Measurements from ENCODE around the gene ZBTB8A. TPM values are rescaled to one million over a fixed set of nuclear protein-coding genes. Genes with fewer than 3 reads are reported as not detected.
"Not testable (repeated sequence)": the region's sequence is repeated elsewhere in the genome, so short reads cannot be mapped to it uniquely, and the experiment has no call there.

ZBTB8A gene
- total RNA-seq, 1 donor from 2014 or later = 10.9 TPM

DNA sequence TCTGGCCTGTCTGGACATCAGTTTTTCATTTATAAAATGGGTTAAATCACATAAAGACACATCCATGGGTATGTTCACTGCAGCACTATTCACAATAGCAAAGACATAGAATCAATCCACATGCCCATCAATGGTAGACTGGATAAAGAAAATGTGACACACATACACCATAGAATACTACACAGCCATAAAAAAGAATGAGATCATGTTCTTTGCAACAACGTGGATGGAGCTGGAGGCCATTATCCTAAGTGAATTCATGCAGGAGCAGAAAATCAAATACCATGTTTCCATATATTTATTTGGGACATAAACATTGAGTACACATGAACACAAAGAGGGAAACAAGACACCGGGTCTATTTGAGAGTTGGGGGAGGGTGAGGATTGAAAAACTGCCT is 83.0 kb downstream of the ZBTB8A start:
- DNase-seq = no peak

- DNase-seq = no peak
Observed at GRCh38 chr1:32622806-32623681, 83.8 kb downstream of the ZBTB8A start.

DNA sequence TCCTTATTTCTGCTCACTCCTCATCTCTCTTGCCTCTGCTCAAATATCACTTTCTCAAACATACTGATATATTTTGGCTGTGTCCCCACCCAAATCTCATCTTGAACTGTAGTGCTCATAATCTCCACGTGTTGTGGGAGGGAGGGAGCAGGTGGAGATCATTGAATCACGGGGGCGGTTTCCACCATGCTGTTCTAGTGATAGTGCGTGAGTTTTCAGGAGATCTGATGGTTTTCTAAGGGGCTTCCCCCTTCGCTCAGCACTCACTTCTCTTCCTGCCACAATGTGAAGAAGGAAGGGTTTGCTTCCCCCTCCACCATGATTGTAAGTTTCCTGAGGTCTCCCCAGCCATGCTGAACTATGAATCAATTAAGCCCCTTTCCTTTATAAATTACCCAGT is 84.5 kb downstream of the ZBTB8A start:
- DNase-seq = no peak

- DNase-seq = no peak
Observed at GRCh38 chr1:32626176-32626575, 86.9 kb downstream of the ZBTB8A start.

GRCh38 chr1:32627596-32628162 is 88.5 kb downstream of the ZBTB8A start:
- DNase-seq = no peak

- DNase-seq = not testable (repeated sequence)
Observed at GRCh38 chr1:32630173-32630572, 90.9 kb downstream of the ZBTB8A start.

GRCh38 chr1:32632829-32633228 is 93.6 kb downstream of the ZBTB8A start:
- no peak for DNase-seq

DNA sequence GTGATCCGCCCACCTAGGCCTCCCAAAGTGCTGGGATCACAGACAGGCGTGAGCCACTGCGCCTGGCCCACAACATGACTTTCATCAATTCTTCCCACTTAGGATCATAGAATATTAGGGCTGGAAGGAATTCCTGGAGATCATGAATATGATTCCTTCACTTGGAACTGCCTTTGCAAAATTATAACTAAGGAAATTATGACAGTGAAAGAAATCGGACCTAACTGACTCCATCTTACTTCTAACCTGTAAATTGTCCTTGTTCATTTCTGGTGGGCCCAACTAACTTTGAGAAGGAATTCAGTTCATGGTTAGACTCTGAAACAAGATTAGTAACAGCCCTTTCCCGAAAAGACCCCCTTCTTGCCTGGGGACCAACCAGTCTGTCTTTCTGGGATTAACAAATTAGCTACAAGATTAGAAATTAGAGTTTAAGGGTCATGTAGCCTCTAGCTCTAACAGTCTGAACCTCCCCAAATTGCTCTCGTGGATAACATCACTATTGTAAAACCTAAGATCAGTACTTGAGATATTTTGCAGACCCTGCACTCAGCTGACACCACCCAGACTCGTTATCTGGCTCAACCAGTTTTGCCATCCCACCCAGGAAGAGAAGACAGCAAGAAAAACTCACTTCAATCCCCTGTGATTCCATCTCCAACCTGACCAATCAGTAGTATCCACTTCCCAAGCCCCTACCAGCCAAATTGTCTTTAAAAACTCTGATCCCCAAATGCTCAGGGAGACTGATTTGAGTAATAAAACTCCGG is 96.5 kb downstream of the ZBTB8A start:
- no peak for DNase-seq

- DNase-seq = no peak
Observed at GRCh38 chr1:32636914-32637645, 97.9 kb downstream of the ZBTB8A start.

- no peak for DNase-seq
Observed at GRCh38 chr1:32639489-32640075, 100.4 kb downstream of the ZBTB8A start.

- not testable (repeated sequence) for DNase-seq
Observed at GRCh38 chr1:32642292-32642827, 103.1 kb downstream of the ZBTB8A start.

GRCh38 chr1:32644426-32644825 is 105.2 kb downstream of the ZBTB8A start:
- no peak for DNase-seq

DNA sequence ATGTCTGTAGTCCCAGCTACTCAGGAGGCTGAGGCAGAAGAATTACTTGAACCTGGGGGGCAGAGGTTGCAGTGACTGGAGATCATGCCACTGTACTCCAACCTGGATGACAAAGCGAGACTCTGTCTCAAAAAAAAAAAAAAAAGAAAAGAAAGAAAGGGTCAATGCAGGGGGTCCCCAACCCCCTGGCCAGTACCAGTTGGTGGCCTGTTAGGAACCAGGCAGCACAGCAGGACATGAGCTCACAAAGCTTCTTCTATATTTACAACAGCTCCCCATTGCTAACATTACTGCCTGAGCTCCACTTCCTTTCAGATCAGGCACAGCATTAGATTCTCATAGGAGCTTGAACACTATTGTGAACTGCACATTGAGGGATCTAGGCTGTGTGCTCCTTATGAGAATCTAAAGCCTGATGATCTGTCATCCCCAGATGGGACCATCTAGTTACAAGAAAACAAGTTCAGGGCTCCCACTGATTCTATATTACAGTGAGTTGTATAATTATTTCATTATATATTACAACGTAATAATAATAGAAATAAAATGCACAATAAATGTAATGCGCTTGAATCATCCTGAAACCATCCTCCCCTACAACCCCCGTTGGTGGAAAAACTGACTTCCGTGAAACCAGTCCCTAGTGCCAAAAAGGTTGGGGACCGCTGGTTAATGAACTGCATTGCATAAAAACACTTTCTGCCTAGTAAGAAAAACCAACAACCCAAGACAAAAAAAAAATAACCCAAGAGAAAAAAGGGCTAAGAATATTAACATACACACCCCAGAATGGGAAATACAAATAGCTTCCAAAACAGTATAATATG is 108.3 kb downstream of the ZBTB8A start:
- DNase-seq = no peak

GRCh38 chr1:32650248-32650751 is 111.1 kb downstream of the ZBTB8A start, which contains the start of gene ZBTB8OS:
TSS of gene ZBTB8OS (minus strand) at chr1:32650550. CDS start at chr1:32650529, 21 bp downstream.
- DNase-seq = peak; percentile 90

GRCh38 chr1:32650752-32651460 is 111.7 kb downstream of the ZBTB8A start, which contains the start of gene RBBP4:
TSS of gene RBBP4 (plus strand) at chr1:32651208. CDS start at chr1:32651307, 99 bp downstream.
- peak; percentile 98 for DNase-seq

- DNase-seq = peak; percentile 26
Observed at GRCh38 chr1:32651461-32652073, 112.3 kb downstream of the ZBTB8A start.

DNA sequence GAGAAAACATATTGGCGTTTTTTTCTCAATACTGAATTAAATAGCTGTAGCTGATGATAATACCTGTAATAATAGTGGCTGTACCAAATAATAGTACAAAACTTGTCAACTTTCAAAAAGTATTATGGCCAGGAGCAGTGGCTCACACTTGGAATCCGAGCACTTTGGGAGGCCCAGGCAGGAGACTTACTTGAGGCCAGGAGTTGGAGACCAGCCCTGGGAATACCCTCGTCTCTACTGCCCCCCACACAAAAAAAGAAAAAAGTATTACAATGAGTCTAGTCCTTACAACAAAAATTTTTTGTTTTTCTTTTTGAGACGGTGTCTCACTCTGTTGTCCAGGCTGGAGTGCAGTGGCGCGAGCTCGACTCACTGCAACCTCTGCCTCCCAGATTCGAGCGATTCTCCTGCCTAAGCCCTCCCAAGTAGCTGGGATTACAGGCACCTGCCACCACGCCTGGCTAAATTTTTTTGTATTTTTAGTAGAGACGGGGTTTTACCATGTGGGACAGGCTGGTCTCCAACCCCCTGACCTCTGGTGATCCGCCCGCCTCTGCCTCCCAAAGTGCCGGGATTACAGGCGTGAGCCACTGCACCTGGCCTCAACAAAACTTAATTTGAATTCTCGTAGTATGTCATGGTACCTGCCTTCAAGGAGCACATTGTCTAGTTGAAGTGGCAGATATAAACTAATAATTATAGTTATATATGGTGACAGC is 113.2 kb downstream of the ZBTB8A start:
- no peak for DNase-seq

Measured in skin of body (tissue), 2 donors.